Kidney capillary endothelial cell (primary cell): Measurements from ENCODE around the gene CYB5RL.

Experiments used
- DNase-seq: peaks from one replicate; pipeline ENCODE4 v3.0.0-alpha.2; 2018; ENCODE audit warnings: low spot score

The CYB5RL gene

DNA sequence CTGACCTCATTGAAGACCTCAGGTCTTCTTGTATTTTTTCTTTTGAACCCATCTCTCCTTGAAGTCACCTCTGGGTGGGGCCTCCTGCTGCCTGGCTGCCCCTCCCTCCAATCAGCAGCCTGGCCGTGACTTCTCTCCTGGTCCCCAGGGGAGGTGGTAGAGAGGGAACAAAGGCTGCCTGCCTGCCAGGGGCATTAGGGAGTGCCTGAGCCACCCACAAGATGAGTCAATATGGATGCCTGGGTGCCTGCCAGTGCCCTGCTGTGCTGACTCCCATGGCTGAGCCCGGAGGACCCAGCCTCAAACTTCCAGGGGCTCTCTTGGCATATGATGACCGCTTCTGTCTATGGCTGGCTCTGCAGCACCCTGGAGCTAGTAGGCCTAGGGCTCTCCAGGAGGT is 41.8 kb downstream of the CYB5RL start:
- DNase-seq = no peak

DNA sequence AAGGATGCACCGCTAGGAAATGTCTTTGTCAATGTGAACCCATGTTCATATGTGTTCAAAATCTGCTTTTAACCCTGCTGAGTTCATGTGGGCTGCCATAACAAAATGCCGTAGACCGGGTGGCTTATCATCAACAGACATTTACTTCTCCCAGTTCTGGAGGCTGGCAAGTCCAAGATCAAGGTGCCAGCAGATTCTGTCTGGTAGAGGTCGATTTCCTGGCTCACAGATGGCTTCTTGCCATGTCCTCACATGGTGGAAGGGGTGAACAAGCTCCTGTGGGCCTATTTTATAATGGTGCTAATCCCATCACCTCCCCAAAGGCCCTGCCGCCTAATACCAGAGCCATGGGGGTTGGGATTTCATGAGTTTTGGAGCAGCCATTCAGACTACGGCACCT is 42.4 kb downstream of the CYB5RL start:
- no peak for DNase-seq

DNA sequence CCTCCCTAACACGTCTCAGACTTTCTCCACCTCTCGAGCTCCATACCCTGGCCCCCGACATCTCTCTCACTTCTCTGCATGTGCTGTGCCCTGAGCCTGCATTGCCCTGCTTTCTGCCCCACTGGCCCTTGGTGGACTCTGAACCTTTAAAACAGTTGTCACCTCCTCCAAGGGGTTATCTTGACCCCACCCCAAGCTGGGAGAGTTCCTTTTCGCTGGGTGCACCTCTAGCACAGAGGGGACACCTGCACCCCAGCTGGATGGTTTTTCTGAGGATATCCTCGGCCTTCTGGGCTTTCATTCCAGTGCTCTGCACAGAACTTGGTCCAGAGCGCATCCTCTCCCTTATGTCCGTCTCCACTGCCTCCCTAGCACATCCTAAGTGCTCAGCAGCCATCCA is 42.8 kb downstream of the CYB5RL start:
- no peak for DNase-seq

DNA sequence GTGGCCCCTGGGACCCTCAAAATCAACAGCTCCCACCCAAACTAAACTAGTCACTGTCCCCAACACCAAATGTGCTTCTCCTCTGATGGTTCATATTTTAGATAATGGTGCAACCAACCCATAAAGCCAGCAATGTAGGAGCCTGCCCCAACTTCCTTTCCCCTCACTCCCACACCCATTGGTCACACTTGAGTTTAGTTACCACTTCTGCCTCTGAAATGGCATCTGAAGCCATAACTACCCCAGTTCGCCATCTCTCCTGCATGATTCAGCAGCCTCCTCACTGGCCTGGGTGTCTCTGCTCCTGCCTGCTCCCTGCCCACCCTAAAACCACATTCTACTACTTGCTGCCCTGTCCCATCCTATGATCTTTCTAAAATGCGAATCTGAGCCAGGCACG is 43.6 kb downstream of the CYB5RL start:
- no peak for DNase-seq

DNA sequence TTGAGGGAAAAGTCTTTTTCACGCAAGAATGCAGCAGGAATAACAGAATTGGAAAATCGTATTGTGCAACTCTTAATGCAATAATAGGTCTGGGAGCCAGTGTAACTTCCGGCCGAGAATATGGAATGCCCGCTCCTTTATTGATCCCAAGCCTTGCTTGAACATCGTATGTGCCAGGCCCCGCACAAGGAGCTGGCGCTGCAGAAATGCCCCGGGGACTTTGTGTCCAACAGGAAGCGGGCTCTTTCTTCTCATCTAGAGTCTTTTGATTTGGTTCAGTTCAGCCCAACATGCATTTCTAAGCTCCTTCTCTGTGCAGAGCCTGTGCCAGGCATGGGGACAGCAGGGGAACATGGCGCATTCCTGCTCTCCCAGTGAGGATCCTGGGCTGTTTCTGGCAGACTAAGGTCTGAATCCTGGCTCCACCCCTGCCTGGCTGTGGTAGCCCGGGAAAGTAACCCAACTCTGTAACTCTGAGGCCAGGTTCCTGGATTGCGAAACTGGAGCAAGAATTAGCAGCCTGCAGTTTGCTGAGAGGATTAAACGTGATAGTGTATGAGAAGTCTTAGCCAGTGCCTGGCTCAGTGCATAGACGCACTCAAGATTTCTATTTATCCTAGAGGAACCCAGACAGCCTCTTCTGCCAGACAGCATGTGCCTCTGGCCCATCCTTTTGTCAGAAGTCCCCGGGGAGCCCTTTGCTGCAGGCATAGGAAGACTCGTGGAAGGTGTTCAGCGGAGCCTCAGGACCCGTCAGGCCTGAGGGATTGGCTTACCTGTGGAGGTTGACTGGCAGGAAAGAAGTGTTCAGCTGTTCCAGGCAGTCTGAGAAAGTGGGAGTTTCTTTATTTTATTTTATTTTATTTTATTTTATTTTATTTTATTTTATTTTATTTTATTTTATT is 46.0 kb downstream of the CYB5RL start:
- DNase-seq = no peak

DNA sequence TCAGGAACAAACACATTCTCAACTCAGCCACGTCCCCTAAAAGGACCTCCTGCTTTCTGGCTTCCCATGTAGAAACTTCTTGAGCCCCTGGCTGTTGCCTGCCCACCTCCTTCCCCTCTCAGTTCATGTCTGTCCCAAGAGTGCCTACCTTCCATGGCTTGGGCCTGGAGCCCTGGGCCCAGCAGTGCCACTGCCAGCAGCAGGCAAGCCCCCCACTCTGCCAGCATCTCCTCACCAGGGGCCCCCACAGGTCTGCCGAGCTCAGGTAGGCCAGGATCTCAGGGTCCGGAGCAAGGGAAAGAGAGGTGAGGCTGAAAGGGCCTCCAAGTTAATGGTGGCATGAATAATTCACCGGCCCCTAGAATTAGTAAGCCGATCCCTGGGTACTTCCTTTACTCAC is 47.1 kb downstream of the CYB5RL start, which contains the start of gene CDCP2:
Gene CDCP2, minus strand, starts transcription at position 305 of the 400 bp plus-strand sequence. Its CDS starts 78 bp downstream, at position 227.
- no peak for DNase-seq

DNA sequence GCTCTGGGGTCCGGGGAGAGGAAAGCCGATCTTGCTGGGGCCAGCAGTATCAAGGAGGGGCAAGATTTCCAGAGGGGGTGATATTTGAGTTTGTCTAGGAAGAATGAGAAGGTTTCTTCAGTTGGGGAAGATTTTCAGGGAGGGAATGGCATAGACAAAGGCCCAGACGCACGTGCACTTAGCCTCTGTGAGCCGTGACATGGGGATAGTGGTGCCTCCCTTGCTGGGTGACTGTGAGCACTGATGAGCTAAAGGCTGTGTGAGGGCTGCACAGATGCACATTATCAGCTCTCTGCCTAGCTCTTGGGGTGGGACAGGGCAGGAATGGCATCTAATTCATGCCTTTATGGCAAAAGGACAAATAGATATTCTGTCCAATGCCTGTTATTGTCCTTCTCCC is 48.8 kb downstream of the CYB5RL start:
- DNase-seq = no peak
